ENCODE data around the gene SMYD3.

DNA sequence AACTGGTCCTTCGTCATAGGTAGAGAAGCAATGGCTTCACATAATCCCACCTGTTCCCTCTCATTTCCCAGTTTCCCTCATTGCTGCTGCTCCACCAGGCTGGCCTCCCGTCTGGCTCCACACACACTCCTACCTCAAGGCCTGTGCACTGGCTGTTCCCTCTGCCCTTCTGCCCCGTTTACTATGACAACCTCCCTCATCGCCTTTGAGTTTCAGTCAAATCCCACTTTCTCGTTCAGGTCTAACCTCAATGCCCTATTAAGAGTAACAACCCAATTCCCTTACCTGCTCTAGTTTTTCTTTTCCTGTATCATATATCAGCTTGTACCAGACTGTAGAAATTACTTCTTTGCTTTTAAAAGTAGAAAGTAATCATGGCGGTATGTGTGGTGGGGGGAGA is 589.7 kb downstream of the SMYD3 start:
- TF ChIP-seq, protein P1, sequence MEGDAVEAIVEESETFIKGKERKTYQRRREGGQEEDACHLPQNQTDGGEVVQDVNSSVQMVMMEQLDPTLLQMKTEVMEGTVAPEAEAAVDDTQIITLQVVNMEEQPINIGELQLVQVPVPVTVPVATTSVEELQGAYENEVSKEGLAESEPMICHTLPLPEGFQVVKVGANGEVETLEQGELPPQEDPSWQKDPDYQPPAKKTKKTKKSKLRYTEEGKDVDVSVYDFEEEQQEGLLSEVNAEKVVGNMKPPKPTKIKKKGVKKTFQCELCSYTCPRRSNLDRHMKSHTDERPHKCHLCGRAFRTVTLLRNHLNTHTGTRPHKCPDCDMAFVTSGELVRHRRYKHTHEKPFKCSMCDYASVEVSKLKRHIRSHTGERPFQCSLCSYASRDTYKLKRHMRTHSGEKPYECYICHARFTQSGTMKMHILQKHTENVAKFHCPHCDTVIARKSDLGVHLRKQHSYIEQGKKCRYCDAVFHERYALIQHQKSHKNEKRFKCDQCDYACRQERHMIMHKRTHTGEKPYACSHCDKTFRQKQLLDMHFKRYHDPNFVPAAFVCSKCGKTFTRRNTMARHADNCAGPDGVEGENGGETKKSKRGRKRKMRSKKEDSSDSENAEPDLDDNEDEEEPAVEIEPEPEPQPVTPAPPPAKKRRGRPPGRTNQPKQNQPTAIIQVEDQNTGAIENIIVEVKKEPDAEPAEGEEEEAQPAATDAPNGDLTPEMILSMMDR (IDR thresholded peaks at IDR 0.05) = no peak
- TF ChIP-seq POLR2A (IDR thresholded peaks at IDR 0.05; ENCODE audit: low read depth) (no peak), EP300 (IDR thresholded peaks at IDR 0.05) (no peak)
